Endothelial cell (in vitro differentiated cells): ENCODE data around the gene MARCHF3. TPM values are rescaled to one million over a fixed set of nuclear protein-coding genes. Genes with fewer than 3 reads are reported as not detected.

Experiments
- DNase-seq: peaks from one replicate; pipeline ENCODE4 v3.0.0; 2021; ENCODE audit warnings: low spot score
- H3K27ac Mint-ChIP-seq: one replicate; pipeline ENCODE4 v1.8.0; 2021; ENCODE audit warnings: mixed read lengths, inconsistent platforms; ENCODE audit not compliant: unreplicated experiment
- H3K27me3 Mint-ChIP-seq: one replicate; pipeline ENCODE4 v1.8.0; 2021; ENCODE audit warnings: mild to moderate bottlenecking, moderate library complexity, mixed read lengths, inconsistent platforms; ENCODE audit not compliant: unreplicated experiment
- H3K36me3 Mint-ChIP-seq: one replicate; pipeline ENCODE4 v1.8.0; 2021; ENCODE audit warnings: mild to moderate bottlenecking, low read depth, mixed read lengths, inconsistent platforms; ENCODE audit not compliant: unreplicated experiment
- H3K4me1 Mint-ChIP-seq: one replicate; pipeline ENCODE4 v1.8.0; 2021; ENCODE audit warnings: mild to moderate bottlenecking, mixed read lengths, inconsistent platforms; ENCODE audit not compliant: unreplicated experiment
- H3K4me3 Mint-ChIP-seq: one replicate; pipeline ENCODE4 v1.8.0; 2021; ENCODE audit warnings: mild to moderate bottlenecking, mixed read lengths, inconsistent platforms; ENCODE audit not compliant: unreplicated experiment
- H3K9me3 Mint-ChIP-seq: one replicate; pipeline ENCODE4 v1.8.0; 2021; ENCODE audit warnings: mixed read lengths, inconsistent platforms; ENCODE audit not compliant: unreplicated experiment
- CTCF ChIP-seq: fragments of 200-600 bp; sonication (generic); IDR thresholded peaks from one replicate; pipeline ENCODE4 v1.5.0; 2021; ENCODE audit warnings: antibody characterized with exemption; ENCODE audit not compliant: unreplicated experiment
- total RNA-seq: library from RNA; stranded (reverse); fragmentation: NEBNext Ultra II Directional; extraction: Animal tissue kit (Norgen Biotek cat#: 25700); gene quantifications from one replicate; pipeline ENCODE4 v1.2.1, GENCODE V29; 2021; ENCODE audit not compliant: unreplicated experiment

The MARCHF3 gene
- total RNA-seq, 1 donor from 2014 or later, result 47.9 TPM

GRCh38 chr5:126881821-126882600 is 148.3 kb downstream of the MARCHF3 start:
- no peak for DNase-seq
- Mint-ChIP-seq H3K9me3 (no peaks in the 10 kb centered on the region), H3K4me3 (no peak overlapping the region), H3K27me3 (peaks cover 5% of the 10 kb centered on the region), H3K4me1 (peaks cover 15% of the 10 kb centered on the region), H3K27ac (no peak overlapping the region), H3K36me3 (peaks cover 21% of the 10 kb centered on the region)
- no peak for TF ChIP-seq CTCF

DNA sequence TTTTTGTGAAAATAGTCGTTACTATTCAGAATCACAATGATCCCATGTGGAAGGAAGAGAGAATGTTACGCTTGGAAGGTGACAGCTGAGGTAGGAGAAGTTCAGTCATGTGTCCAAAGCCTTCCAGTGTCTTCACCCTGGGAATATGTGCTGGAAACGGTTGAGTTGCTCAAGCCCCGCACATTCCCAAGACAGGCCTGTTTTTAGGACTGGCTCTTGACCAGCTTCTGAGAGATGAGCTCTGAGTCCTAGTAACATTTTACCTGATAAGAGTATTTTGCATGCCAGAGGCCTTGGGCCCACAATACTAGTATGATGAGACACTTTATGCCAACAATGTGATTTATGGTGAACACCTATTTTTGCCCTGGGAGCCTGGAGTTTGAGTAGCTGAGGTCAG is 151.7 kb downstream of the MARCHF3 start:
- Mint-ChIP-seq H3K27ac (no peak overlapping the region), H3K4me3 (no peak overlapping the region), H3K9me3 (no peaks in the 10 kb centered on the region), H3K36me3 (peaks cover 23% of the 10 kb centered on the region), H3K4me1 (peaks cover 34% of the 10 kb centered on the region), H3K27me3 (no peaks in the 10 kb centered on the region)
- TF ChIP-seq CTCF, result no peak
- DNase-seq, result no peak

- Mint-ChIP-seq H3K4me3 (peak overlapping the region; percentile 33), H3K27ac (no peak overlapping the region), H3K36me3 (peaks cover 24% of the 10 kb centered on the region), H3K9me3 (no peaks in the 10 kb centered on the region), H3K27me3 (no peaks in the 10 kb centered on the region), H3K4me1 (peaks cover 34% of the 10 kb centered on the region)
- no peak for DNase-seq
- TF ChIP-seq CTCF, result no peak
Measured at GRCh38 chr5:126878085-126878484, 152.3 kb downstream of the MARCHF3 start.

- Mint-ChIP-seq H3K4me3 (peak overlapping the region; percentile 33), H3K9me3 (no peaks in the 10 kb centered on the region), H3K36me3 (peaks cover 24% of the 10 kb centered on the region), H3K4me1 (peaks cover 34% of the 10 kb centered on the region), H3K27me3 (no peaks in the 10 kb centered on the region), H3K27ac (peak overlapping the region; percentile 88)
- DNase-seq, result no peak
- no peak for TF ChIP-seq CTCF
Measured at GRCh38 chr5:126877602-126878001, 152.8 kb downstream of the MARCHF3 start.

GRCh38 chr5:126875303-126875785 is 155.0 kb downstream of the MARCHF3 start:
- H3K27me3 Mint-ChIP-seq, result no peaks in the 10 kb centered on the region
- DNase-seq, result no peak
- no peaks in the 10 kb centered on the region for H3K9me3 Mint-ChIP-seq
- H3K4me3 Mint-ChIP-seq, result peak overlapping the region; percentile 49
- H3K27ac Mint-ChIP-seq, result no peak overlapping the region
- TF ChIP-seq CTCF, result no peak
- H3K36me3 Mint-ChIP-seq, result peaks cover 37% of the 10 kb centered on the region
- peaks cover 34% of the 10 kb centered on the region for H3K4me1 Mint-ChIP-seq
